ENCODE data around the gene TRAF3.
"Not testable (repeated sequence)": the region's sequence is repeated elsewhere in the genome, so short reads cannot be mapped to it uniquely, and the experiment has no call there.

TRAF3 gene

GRCh38 chr14:102923201-102923924 is 146.1 kb downstream of the TRAF3 start:
- peaks cover 34% of the 10 kb centered on the region for H3K27me3 ChIP-seq (replicated peaks)
- in situ Hi-C loops (cut with HindIII; ENCODE audit: low pct_ligation_motif_present, low sequenced_read_pairs): no loop called here
- no peaks in the 10 kb centered on the region for H3K36me3 ChIP-seq (replicated peaks)
- peak overlapping the region; percentile 31 for H3K4me3 ChIP-seq (ENCODE audit: low read depth, low read length)
- DNase-seq: no peak
- no peak overlapping the region for H3K27ac ChIP-seq
- TF ChIP-seq, protein P1, sequence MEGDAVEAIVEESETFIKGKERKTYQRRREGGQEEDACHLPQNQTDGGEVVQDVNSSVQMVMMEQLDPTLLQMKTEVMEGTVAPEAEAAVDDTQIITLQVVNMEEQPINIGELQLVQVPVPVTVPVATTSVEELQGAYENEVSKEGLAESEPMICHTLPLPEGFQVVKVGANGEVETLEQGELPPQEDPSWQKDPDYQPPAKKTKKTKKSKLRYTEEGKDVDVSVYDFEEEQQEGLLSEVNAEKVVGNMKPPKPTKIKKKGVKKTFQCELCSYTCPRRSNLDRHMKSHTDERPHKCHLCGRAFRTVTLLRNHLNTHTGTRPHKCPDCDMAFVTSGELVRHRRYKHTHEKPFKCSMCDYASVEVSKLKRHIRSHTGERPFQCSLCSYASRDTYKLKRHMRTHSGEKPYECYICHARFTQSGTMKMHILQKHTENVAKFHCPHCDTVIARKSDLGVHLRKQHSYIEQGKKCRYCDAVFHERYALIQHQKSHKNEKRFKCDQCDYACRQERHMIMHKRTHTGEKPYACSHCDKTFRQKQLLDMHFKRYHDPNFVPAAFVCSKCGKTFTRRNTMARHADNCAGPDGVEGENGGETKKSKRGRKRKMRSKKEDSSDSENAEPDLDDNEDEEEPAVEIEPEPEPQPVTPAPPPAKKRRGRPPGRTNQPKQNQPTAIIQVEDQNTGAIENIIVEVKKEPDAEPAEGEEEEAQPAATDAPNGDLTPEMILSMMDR (IDR thresholded peaks at IDR 0.05; ENCODE audit: low read depth, low read length, missing control alignments): no peak

DNA sequence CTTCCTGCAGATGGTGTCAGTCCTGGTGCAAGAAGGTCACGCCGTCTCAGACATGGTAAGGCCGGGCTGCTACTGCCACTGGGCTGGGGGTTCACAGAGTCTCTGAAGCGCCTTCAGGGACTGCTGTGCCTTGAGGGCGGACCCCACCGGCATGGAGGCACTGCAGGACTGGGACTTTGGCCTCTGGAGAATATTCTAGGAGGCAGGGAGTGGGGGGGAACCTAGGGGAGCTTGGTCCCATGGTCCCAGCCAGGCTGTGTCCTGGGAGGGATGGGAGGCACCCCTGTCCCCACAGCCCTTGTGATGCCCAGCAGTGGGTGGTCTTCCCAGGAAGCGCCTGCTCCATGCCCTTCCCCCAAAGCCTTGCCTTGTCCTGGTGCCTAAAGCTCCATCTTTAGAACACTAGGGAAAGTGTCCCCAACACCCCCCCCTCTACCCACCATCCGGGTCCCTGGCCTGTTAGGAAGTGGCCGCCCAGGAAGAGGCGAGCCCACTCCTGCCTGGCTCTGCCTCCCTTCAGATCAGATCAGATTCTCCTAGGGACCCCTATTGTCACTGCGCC is 146.8 kb downstream of the TRAF3 start:
- Histone ChIP-seq H3K4me3 (ENCODE audit: low read depth, low read length) (no peak overlapping the region), H3K27me3 (replicated peaks) (peaks cover 40% of the 10 kb centered on the region), H3K27ac (no peak overlapping the region), H3K36me3 (replicated peaks) (no peaks in the 10 kb centered on the region)
- in situ Hi-C loops (cut with HindIII; ENCODE audit: low pct_ligation_motif_present, low sequenced_read_pairs): no loop called here
- no peak for DNase-seq
- TF ChIP-seq, protein P1 (IDR thresholded peaks at IDR 0.05; ENCODE audit: low read depth, low read length, missing control alignments): no peak

- in situ Hi-C loops (cut with HindIII; ENCODE audit: low pct_ligation_motif_present, low sequenced_read_pairs): no loop called here
- no peaks in the 10 kb centered on the region for H3K36me3 ChIP-seq (replicated peaks)
- no peak overlapping the region for H3K4me3 ChIP-seq (ENCODE audit: low read depth, low read length)
- no peak overlapping the region for H3K27ac ChIP-seq
- TF ChIP-seq, protein P1 (IDR thresholded peaks at IDR 0.05; ENCODE audit: low read depth, low read length, missing control alignments): peak; percentile 36
- DNase-seq: no peak
- peaks cover 49% of the 10 kb centered on the region for H3K27me3 ChIP-seq (replicated peaks)
Measured at GRCh38 chr14:102924632-102925588, 147.7 kb downstream of the TRAF3 start.

- in situ Hi-C loops (cut with HindIII; ENCODE audit: low pct_ligation_motif_present, low sequenced_read_pairs): no loop called here
- H3K27ac ChIP-seq: no peak overlapping the region
- H3K4me3 ChIP-seq (ENCODE audit: low read depth, low read length): no peak overlapping the region
- no peaks in the 10 kb centered on the region for H3K36me3 ChIP-seq (replicated peaks)
- no peak for DNase-seq
- TF ChIP-seq, protein P1 (IDR thresholded peaks at IDR 0.05; ENCODE audit: low read depth, low read length, missing control alignments): no peak
- H3K27me3 ChIP-seq (replicated peaks): peaks cover 51% of the 10 kb centered on the region
Measured at GRCh38 chr14:102925646-102926045, 148.4 kb downstream of the TRAF3 start.

- Histone ChIP-seq H3K27me3 (replicated peaks) (peaks cover 51% of the 10 kb centered on the region), H3K27ac (no peak overlapping the region), H3K36me3 (replicated peaks) (no peaks in the 10 kb centered on the region), H3K4me3 (ENCODE audit: low read depth, low read length) (no peak overlapping the region)
- TF ChIP-seq, protein P1 (IDR thresholded peaks at IDR 0.05; ENCODE audit: low read depth, low read length, missing control alignments): no peak
- in situ Hi-C loops (cut with HindIII; ENCODE audit: low pct_ligation_motif_present, low sequenced_read_pairs): no loop called here
- no peak for DNase-seq
Measured at GRCh38 chr14:102926104-102926503, 148.9 kb downstream of the TRAF3 start.

DNA sequence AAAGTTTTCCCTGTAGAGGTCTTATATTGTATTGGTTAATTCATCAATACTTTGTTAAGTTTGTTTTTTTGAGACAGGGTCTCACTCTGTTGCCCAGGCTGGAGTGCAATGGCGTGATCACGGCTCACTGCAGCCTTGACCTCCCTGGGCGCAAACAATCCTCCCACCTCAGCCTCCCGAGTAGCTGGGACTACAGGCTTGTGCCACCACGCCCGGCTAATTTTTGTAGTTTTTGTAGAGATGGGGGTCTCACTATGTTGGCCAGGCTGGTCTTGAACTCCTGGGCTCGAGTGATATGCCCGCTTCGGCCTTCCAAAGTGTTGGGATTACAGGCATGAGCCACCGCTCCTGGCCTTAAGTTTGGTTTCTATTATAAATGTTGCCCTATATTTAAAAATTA is 149.6 kb downstream of the TRAF3 start:
- in situ Hi-C loops (cut with HindIII; ENCODE audit: low pct_ligation_motif_present, low sequenced_read_pairs); DNase-seq; H3K4me3 ChIP-seq (ENCODE audit: low read depth, low read length); H3K36me3 ChIP-seq (replicated peaks); H3K27ac ChIP-seq: not testable (repeated sequence)
- H3K27me3 ChIP-seq (replicated peaks): peaks cover 51% of the 10 kb centered on the region
